ENCODE measurements around the gene GRID1.
"Not testable (repeated sequence)": the region's sequence is repeated elsewhere in the genome, so short reads cannot be mapped to it uniquely, and the experiment has no call there.

GRID1 gene

GRCh38 chr10:85761906-85762445 lies 604.6 kb downstream of the GRID1 start:
- DNase-seq, result no peak

- no peak for DNase-seq
These were observed 624.8 kb downstream of the GRID1 start for GRCh38 chr10:85741626-85742300.

DNA sequence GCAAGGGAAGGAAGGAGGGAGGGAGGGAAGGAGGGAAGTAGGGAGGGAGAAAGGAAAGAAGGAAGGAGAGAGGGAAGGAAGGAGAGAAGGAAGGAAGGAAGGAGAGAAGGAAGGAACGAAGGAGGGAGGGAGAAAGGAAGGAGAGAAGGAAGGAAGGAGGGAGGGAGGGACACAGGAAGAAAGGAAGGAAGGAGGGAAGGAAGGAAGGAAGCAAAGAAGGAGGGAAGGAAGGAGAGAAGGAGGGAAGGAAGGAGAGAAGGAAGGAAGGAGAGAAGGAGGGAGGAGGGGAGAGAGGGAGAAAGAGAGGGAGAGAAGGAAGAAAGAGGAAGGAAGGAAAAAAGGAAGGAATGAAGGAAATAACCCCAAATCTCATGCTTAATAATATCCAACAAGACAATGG lies 630.6 kb downstream of the GRID1 start:
- DNase-seq, result no peak

DNA sequence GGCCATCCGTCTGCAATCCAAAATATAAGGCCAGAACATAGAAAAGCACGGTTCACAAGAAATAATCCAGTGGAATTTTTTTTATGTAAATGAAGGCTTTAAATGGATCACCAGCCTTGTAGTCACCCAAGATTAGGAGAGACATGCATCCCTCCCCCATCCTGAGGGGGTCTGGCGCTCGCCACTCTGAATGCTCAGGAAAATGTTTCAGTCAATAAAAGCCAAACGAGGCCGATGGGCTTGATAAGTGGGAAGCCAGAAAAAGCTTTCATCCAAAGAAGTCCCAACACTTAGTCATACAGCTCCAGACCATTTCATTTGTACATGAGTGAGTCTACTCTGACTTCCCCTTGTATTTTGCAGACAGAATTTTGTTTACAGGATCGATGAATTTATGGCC lies 631.8 kb downstream of the GRID1 start:
- no peak for DNase-seq

- no peak for DNase-seq
These were observed 642.4 kb downstream of the GRID1 start for GRCh38 chr10:85724215-85724614.

DNA sequence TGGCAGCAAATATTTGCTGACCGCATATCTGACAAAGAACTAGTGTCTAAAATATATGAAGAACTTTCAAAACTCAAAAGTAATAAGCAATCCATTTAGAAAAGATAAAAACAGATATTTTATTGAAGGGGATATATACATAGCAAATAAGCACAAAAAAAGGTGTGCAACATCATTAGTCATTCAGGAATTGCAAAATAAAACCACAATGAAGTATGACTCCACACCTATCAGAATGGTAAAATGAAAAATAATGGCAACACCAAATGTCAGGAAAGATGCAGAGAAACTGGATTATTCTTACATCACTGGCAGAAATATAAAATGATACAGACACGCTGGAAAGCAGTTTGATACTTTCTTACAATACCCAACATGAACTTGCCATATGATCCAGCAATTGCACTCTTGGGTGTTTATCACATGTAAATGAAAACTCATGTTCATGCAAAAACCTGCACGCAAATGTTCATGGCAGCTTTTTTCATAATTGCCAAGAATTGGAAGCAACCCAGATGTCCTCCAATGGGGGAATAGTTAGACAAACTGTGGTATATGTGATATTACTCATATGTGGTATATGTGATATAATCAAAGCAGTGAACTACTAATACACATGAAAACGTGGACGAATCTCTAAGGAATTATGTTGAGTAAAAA lies 645.5 kb downstream of the GRID1 start:
- no peak for DNase-seq

- DNase-seq, result no peak
These were observed 647.2 kb downstream of the GRID1 start for GRCh38 chr10:85719408-85719807.

DNA sequence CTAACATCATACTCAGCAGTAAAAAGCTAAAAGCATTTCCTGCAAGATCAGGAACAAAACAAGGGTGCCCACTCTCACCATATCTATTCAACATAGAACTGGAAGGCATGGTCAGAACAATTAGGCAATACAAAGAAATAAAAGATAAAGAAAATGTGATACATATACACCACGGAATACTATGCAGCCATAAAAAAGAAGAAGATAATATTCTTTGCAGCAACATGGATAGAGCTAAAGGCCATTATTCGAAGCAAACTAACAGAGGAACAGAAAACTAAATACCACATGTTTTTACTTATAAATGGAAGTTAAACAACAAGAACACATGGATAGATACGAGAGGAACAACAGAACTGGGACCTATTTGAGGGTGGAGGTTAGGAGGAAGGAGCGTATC lies 652.7 kb downstream of the GRID1 start:
- no peak for DNase-seq

- no peak for DNase-seq
These were observed 663.8 kb downstream of the GRID1 start for GRCh38 chr10:85702768-85703167.

DNA sequence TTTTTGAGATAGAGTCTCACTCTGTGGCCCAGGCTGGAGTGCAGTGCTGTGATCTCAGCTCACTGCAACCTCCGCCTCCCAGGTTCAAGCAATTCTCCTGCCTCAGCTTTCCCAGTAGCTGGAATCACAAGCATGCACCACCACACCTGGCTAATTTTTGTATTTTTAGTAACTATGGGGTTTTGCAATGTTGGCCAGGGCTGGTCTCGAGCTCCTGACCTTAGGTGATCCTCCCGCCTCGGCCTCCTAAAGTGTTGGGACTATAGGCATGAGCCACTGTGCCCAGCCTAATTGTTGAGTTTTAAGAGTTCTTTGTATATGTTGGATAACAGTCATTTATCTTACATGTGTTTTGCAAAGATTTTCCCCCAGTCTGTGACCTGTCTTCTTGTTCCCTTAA lies 667.5 kb downstream of the GRID1 start:
- DNase-seq, result not testable (repeated sequence)

DNA sequence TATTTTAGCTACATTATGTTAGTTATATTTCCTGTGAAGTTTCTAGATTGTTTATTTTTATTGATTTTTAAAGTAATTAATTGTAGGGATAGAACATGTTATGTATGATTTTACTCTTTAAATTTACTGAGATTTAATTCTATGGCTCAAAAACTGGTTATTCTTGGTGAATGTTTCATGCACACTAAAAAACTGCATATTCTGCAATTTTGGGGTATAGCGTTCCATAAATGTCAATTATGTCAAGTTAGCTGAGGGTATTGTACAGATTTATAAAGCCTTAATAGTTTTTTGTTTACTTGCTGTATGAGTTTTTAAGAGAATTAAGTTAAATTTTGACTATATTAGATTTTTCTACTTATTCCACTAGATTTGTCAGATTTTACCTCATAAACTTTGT lies 669.7 kb downstream of the GRID1 start:
- no peak for DNase-seq

GRCh38 chr10:85682621-85683020 lies 684.0 kb downstream of the GRID1 start:
- no peak for DNase-seq

DNA sequence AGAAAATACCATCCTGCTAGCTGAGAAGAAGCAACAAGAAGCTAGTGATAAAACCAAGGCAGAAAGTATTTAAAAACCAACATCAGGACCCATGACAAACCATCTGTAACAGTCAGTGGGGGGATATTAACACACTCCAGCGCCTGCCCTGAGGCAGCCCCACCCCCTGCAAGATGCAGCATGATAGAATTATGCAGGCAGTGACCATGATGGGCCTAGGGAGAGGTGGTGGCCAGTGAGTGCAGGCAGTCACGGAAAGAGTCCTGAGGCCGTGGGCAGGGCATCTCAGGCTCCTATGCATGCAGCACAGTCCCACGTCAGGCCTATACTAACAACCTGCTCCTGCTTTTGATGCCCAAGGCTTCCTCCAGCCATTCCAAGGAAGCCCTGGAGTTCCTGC lies 686.9 kb downstream of the GRID1 start:
- no peak for DNase-seq

DNA sequence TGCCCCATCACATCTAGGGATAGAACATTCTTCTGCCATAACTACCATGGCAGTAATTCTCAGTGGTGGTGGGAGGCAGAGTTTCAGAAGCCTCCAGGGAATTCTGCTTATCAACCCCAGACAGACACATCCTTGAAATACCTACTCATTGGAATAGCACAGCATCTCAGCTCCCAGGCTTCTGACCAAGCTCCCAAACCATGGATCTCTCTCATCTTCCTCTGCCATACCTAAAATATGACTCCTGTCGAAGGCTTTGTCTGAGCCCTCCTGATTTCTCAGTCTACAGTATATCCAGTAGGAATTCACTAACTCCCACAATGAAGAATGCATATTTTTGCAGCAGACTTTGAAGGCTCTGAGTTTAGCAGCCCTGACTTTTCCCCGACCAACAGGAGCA lies 687.5 kb downstream of the GRID1 start:
- no peak for DNase-seq

DNA sequence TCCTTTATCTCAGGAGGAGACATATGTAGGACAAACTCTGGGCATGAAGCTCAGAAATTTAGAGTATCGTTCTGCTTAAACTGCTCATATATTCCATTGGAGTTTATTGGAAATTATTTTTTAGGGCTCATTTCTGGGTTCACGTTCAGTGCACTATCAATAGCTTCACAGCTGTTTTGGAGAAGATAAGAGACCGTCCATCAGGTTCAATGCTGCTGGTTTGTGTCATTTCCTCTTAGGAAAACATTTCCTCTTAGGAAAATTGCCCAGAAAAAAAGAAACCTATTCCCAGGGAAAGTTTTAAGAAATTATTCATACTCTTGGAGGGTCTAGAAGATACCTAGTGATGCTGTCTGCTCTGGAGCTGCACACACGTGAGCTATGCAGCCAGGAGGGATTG lies 691.7 kb downstream of the GRID1 start:
- no peak for DNase-seq

DNA sequence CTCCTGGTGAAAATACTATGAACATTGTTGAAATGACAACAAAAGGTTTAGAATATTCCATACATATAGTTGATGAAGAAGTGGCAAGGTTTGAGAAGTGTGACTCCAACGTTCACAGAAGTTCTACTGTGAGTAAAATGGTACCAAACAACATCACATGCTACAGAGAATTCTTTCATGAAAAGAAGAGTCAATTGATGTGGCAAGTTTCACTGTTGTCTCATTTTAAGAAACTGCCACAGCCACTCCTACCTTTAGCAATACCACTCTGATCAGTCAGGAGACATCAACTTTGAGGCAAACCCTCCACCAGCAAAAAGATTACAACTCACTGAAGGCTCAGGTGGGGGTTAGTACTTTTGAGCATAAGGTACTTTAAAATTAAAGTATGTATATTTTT lies 693.3 kb downstream of the GRID1 start:
- DNase-seq, result no peak

- DNase-seq, result no peak
These were observed 695.1 kb downstream of the GRID1 start for GRCh38 chr10:85671530-85671929.

- DNase-seq, result no peak
These were observed 698.1 kb downstream of the GRID1 start for GRCh38 chr10:85668522-85668921.

DNA sequence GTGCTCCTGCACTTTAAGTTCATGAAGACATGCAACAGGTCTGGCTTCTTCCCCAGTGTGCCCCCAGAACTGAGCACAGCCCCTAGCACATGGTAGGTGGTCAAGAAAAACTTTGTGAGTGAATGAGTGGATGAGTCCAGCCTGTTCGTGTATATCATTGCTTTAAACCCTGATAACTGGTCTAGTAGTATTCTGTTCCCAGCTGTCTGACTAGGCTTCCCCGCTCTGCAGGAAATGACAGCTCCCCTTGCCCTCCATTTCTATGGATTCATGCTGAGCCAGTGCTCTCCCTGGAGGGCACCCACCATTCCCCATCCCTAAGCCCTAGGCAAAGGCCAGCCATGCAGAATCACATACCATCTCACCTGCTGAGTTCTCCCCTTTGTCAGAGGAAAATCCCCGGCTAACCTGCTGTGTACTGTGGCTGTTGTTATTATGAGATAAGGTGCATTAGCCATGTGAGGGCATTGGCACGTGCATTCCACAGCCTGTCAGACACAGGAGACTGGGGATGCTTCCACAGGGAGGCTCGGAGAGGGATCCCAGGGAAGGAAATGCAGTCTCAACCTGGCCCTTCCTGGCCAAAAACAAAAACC lies 698.9 kb downstream of the GRID1 start:
- no peak for DNase-seq

- DNase-seq, result no peak
These were observed 699.6 kb downstream of the GRID1 start for GRCh38 chr10:85666987-85667386.

DNA sequence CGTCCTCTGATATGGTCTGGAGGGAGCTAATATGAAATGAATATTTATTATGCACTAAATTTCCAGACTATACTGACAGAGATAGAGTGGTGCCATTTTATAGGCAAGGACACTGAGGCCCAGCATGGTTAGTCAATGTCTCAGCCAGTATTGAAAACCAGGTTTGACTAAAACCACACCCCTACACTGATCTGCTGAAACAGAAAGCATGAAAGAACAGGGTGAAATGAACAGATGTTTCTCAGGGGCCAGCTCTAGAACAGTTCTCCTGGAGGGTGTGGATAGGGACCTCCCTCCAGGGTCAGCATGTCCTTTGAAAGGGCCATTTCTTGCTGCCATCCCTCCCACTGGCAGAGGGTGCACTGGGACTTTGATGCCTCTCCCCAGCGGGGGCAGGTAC lies 700.5 kb downstream of the GRID1 start:
- no peak for DNase-seq

DNA sequence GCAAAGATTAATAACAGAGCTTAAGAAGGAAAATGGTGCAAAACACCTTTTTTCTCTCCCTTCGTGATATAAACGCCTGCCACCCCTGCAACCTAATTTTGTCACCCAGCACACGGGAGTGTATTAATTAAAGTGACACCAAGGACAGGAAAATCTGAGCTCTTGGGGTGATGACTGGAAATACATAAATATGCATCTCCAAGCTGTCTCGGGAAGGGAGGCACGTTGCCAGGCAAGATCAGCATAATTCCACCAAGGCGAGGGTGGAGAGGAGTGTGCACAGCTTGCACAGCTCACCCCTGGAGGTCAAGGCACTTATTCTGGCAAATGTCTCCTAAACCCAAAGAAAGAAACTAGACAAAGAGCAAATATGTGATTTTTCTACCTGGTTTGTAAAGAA lies 700.9 kb downstream of the GRID1 start:
- no peak for DNase-seq

DNA sequence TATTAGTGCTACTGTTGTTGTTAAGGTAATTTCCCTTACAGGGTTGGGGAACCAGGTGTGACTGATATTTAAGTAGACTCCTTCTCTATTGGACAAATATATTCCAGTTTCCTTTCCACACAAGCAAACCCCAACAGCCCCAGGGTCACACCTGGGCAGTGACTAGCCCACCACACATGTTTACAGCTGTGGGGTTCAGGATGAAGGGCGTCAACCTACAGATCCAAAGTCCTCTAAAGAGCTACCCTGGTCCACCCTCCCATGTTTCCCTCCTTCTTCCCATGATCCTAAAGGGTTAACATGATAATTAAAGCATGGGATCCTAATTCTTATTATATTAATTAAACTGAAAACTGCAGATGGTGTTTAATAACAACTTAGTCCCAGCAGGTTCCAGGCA lies 701.5 kb downstream of the GRID1 start:
- DNase-seq, result no peak

- no peak for DNase-seq
These were observed 705.5 kb downstream of the GRID1 start for GRCh38 chr10:85661123-85661522.

Measured in activated T-cell treated with anti-CD3 and anti-CD28 coated beads, Interleukin-2, amount 50 U/mL, for 1 hour (primary cell).